ENCODE measurements around the gene SLX4IP. TPM values are rescaled to one million over a fixed set of nuclear protein-coding genes. Genes with fewer than 3 reads are reported as not detected.

The SLX4IP gene
- polyA plus RNA-seq, 3 donors = 0.76 to 2.5 (median 1.1) TPM

- intact Hi-C loops (cut with micrococcal nuclease) = no loop called here
- Mint-ChIP-seq H3K4me3 (no peak overlapping the region), H3K36me3 (no peaks in the 10 kb centered on the region), H3K27me3 (ENCODE audit: low read depth in 3 of 3) (no peaks in the 10 kb centered on the region), H3K4me1 (peaks cover 27% of the 10 kb centered on the region), H3K27ac (no peak overlapping the region), H3K9me3 (no peaks in the 10 kb centered on the region)
- Histone ChIP-seq H3K4me1 (ENCODE audit: control insufficient read depth in 1 of 2, insufficient read depth in 2 of 2, low read length in 2 of 2) (peaks cover 22 to 23% of the 10 kb centered on the region in 2 donors), H3K79me2 (ENCODE audit: insufficient read depth, low read length) (peaks cover 32% of the 10 kb centered on the region), H2AFZ (ENCODE audit: insufficient read depth, low read depth, low read length, poor library complexity, severe bottlenecking) (no peak overlapping the region), H3K27ac (ENCODE audit: low read depth in 1 of 2, low read length in 2 of 2) (no peak overlapping the region), H3K9me3 (replicated peaks in 1 of 2; ENCODE audit: control insufficient read depth in 1 of 2, insufficient read depth in 1 of 2, low read length in 2 of 2) (no peaks in the 10 kb centered on the region), H4K20me1 (ENCODE audit: insufficient read depth, low read length) (no peaks in the 10 kb centered on the region), H3K9ac (ENCODE audit: insufficient read depth, low read length, poor library complexity, severe bottlenecking) (no peak overlapping the region), H3K4me2 (replicated peaks; ENCODE audit: extremely low read depth, low read length, poor library complexity, severe bottlenecking) (no peak overlapping the region), H3K4me3 (replicated peaks in 1 of 3; ENCODE audit: low read depth in 2 of 3, low read length in 3 of 3) (no peak overlapping the region), H3K27me3 (ENCODE audit: control insufficient read depth in 2 of 2, insufficient read depth in 2 of 2, low read length in 2 of 2) (no peaks in the 10 kb centered on the region), H3K36me3 (replicated peaks in 1 of 2; ENCODE audit: control insufficient read depth in 1 of 2, insufficient read depth in 2 of 2, low read length in 2 of 2) (no peaks in the 10 kb centered on the region)
- no peak for TF ChIP-seq CTCF (IDR thresholded peaks at IDR 0.05)
- DNase-seq = no peak
These were observed 62.7 kb downstream of the SLX4IP start for GRCh38 chr20:10497791-10498190.

- intact Hi-C loops (cut with micrococcal nuclease) = no loop called here
- Histone ChIP-seq H3K79me2 (ENCODE audit: insufficient read depth, low read length) (peaks cover 32% of the 10 kb centered on the region), H2AFZ (ENCODE audit: insufficient read depth, low read depth, low read length, poor library complexity, severe bottlenecking) (no peak overlapping the region), H3K4me1 (ENCODE audit: control insufficient read depth in 1 of 2, insufficient read depth in 2 of 2, low read length in 2 of 2) (peaks cover 26% of the 10 kb centered on the region in 2 donors), H3K27me3 (ENCODE audit: control insufficient read depth in 2 of 2, insufficient read depth in 2 of 2, low read length in 2 of 2) (no peaks in the 10 kb centered on the region), H3K36me3 (replicated peaks in 1 of 2; ENCODE audit: control insufficient read depth in 1 of 2, insufficient read depth in 2 of 2, low read length in 2 of 2) (no peaks in the 10 kb centered on the region), H3K27ac (ENCODE audit: low read depth in 1 of 2, low read length in 2 of 2) (no peak overlapping the region), H3K4me3 (replicated peaks in 1 of 3; ENCODE audit: low read depth in 2 of 3, low read length in 3 of 3) (no peak overlapping the region), H4K20me1 (ENCODE audit: insufficient read depth, low read length) (no peaks in the 10 kb centered on the region), H3K4me2 (replicated peaks; ENCODE audit: extremely low read depth, low read length, poor library complexity, severe bottlenecking) (no peak overlapping the region), H3K9ac (ENCODE audit: insufficient read depth, low read length, poor library complexity, severe bottlenecking) (no peak overlapping the region), H3K9me3 (replicated peaks in 1 of 2; ENCODE audit: control insufficient read depth in 1 of 2, insufficient read depth in 1 of 2, low read length in 2 of 2) (no peaks in the 10 kb centered on the region)
- no peaks in the 10 kb centered on the region for H3K36me3 Mint-ChIP-seq
- peak overlapping the region in 1 of 7 donors; percentile 77 for H3K27ac Mint-ChIP-seq
- H3K4me1 Mint-ChIP-seq = peaks cover 31% of the 10 kb centered on the region
- H3K9me3 Mint-ChIP-seq = no peaks in the 10 kb centered on the region
- H3K4me3 Mint-ChIP-seq = no peak overlapping the region
- H3K27me3 Mint-ChIP-seq (ENCODE audit: low read depth in 3 of 3) = no peaks in the 10 kb centered on the region
- WGBS (ENCODE audit: insufficient coverage) = 11% methylated on average over 1 of the region's 1 CpG
- no peak for TF ChIP-seq CTCF (IDR thresholded peaks at IDR 0.05)
- no peak for DNase-seq
These were observed 63.1 kb downstream of the SLX4IP start for GRCh38 chr20:10498200-10498599.

Data from CD14-positive monocyte (primary cell).